HepG2 (cell line): ENCODE data around the gene GLRA1. TPM values are rescaled to one million over a fixed set of nuclear protein-coding genes. Genes with fewer than 3 reads are reported as not detected.

Experiments
- ATAC-seq: fragments of 200-7000 bp; cut with Tn5 transposase; 3 replicates; pipeline ENCODE4 v1.9.1; 2020; ENCODE audit warnings: mild to moderate bottlenecking, moderate library complexity
- BruUV-seq: library from RNA; stranded (reverse); fragments of 400-500 nt; replicated peaks from 2 replicates; lab custom pipeline; 2021; lab: Mats Ljungman, UMichigan
- CTCF ChIA-PET: fragments of 300-600 bp; formaldehyde crosslinking; extraction: SDS; loops from one replicate; lab custom pipeline; 2021; ENCODE audit warnings: low total read pairs, inconsistent platforms, low intra/inter-chr PET ratio; lab: Yijun Ruan, JAX
- POLR2A ChIA-PET: fragments of 350-600 bp; sonication (Branson Sonifier 250); formaldehyde crosslinking; loops from one replicate; lab custom pipeline; 2020; ENCODE audit warnings: antibody characterized with exemption, inconsistent platforms; lab: Yijun Ruan, JAX
- DNase-seq: peaks from one replicate; pipeline ENCODE4 v3.0.0-alpha.2; 2015; ENCODE audit warnings: low spot score
- FAIRE-seq: peaks from 3 replicates; lab custom pipeline; 2011; peaks lifted over from hg19 to GRCh38; lab: Jason Lieb, UNC
- H2AFZ ChIP-seq: one replicate; pipeline ENCODE4 v1.6.1; 2011; ENCODE audit warnings: low read length, inconsistent platforms
- H3K27ac ChIP-seq: fragments of 300-600 bp; 3 replicates; pipeline ENCODE4 v1.8.0; 2011; ENCODE audit warnings: mixed run types, mild to moderate bottlenecking, mixed read lengths, low read length, inconsistent platforms; ENCODE audit not compliant: insufficient read depth; ENCODE audit errors: extremely low read length
- H3K27me3 ChIP-seq, 2 experiments: fragments of 200-600 bp in 1 of 2; 2 replicates in 1 of 2; 3 replicates in 1 of 2; pipeline versions ENCODE4 v1.6.0 to v1.8.0; 2011; ENCODE audit warnings: low read length in 2 of 2, mild to moderate bottlenecking in 2 of 2, moderate library complexity in 2 of 2, inconsistent platforms in 1 of 2; ENCODE audit not compliant: insufficient read depth in 2 of 2, control insufficient read depth in 1 of 2
- H3K36me3 ChIP-seq, 2 experiments: fragments of 200-600 bp in 1 of 2; replicated peaks in 1 of 2; 2 replicates in 1 of 2; 3 replicates in 1 of 2; pipeline versions ENCODE4 v1.5.1 to v1.8.0; 2011; ENCODE audit warnings: low read length in 2 of 2, inconsistent platforms in 1 of 2; ENCODE audit not compliant: insufficient read depth in 2 of 2, control insufficient read depth in 1 of 2
- H3K4me1 ChIP-seq: 2 replicates; pipeline ENCODE4 v1.5.1; 2012; ENCODE audit warnings: low read length, inconsistent platforms; ENCODE audit not compliant: insufficient read depth
- H3K4me2 ChIP-seq: 2 replicates; pipeline ENCODE4 v1.6.0; 2011; ENCODE audit warnings: low read depth, low read length, inconsistent platforms
- H3K4me3 ChIP-seq, 3 experiments: fragments of 200-600 bp in 1 of 3; sonication (generic), shearing (Covaris generic) in 1 of 3; replicated peaks in 1 of 3; 2 replicates each; pipeline ENCODE4 v1.5.1; 2011 to 2016; ENCODE audit warnings: low read length in 3 of 3, inconsistent platforms in 2 of 3, low read depth in 2 of 3, mild to moderate bottlenecking in 2 of 3, control low read depth in 1 of 3, mixed read lengths in 1 of 3; ENCODE audit not compliant: insufficient read depth in 1 of 3
- H3K79me2 ChIP-seq: one replicate; pipeline ENCODE4 v1.6.1; 2011; ENCODE audit warnings: low read length, inconsistent platforms; ENCODE audit not compliant: insufficient read depth
- H3K9ac ChIP-seq: 2 replicates; pipeline ENCODE4 v1.6.0; 2011; ENCODE audit warnings: mild to moderate bottlenecking, low read depth, low read length, inconsistent platforms; ENCODE audit not compliant: insufficient read depth
- H3K9me3 ChIP-seq: 2 replicates; pipeline ENCODE4 v1.5.1; 2012; ENCODE audit warnings: mild to moderate bottlenecking, low read length
- H4K20me1 ChIP-seq: 2 replicates; pipeline ENCODE4 v1.6.0; 2011; ENCODE audit warnings: inconsistent platforms, mild to moderate bottlenecking, low read length, moderate library complexity; ENCODE audit not compliant: insufficient read depth
- DNMT1 ChIP-seq: sonication (generic); formaldehyde crosslinking; IDR thresholded peaks from 2 replicates; pipeline ENCODE4 v1.5.1; 2020; ENCODE audit warnings: mild to moderate bottlenecking, missing genetic modification reagents
- NAIF1 ChIP-seq: sonication (generic); formaldehyde crosslinking; IDR thresholded peaks from 2 replicates; pipeline ENCODE4 v1.5.0; 2020; ENCODE audit warnings: mild to moderate bottlenecking, missing genetic modification reagents, borderline replicate concordance
- SRSF9 ChIP-seq: fragments of 200-400 bp; formaldehyde crosslinking; IDR thresholded peaks from 2 replicates; pipeline ENCODE4 v1.6.1; 2018; ENCODE audit warnings: borderline replicate concordance, mild to moderate bottlenecking, low read depth, low read length; ENCODE audit not compliant: insufficient read depth, poor library complexity, severe bottlenecking
- ZFP90 ChIP-seq: sonication (generic); formaldehyde crosslinking; IDR thresholded peaks from 2 replicates; pipeline ENCODE4 v1.8.0; 2022; ENCODE audit warnings: missing genetic modification reagents, mild to moderate bottlenecking, inconsistent platforms, borderline replicate concordance
- ZNF333 ChIP-seq: sonication (generic); formaldehyde crosslinking; IDR thresholded peaks from 2 replicates; pipeline ENCODE4 v1.4.0; 2020; ENCODE audit warnings: mild to moderate bottlenecking, missing genetic modification reagents, borderline replicate concordance
- ZNF33A ChIP-seq: sonication (generic); formaldehyde crosslinking; IDR thresholded peaks from 2 replicates; pipeline ENCODE4 v1.5.1; 2020; ENCODE audit warnings: missing genetic modification reagents, mild to moderate bottlenecking, moderate library complexity, borderline replicate concordance
- ZNF720 ChIP-seq: sonication (generic); formaldehyde crosslinking; IDR thresholded peaks from 2 replicates; pipeline ENCODE4 v1.4.0; 2020; ENCODE audit warnings: missing genetic modification reagents
- WGBS: methylation state at CpG from one replicate; pipeline ENCODE4 v1.1.6; 2017; ENCODE audit warnings: low lambda C conversion rate; 5-methylcytosine and 5-hydroxymethylcytosine counted together
- in situ Hi-C: cut with HindIII; loops from 2 replicates; pipeline ENCODE4 v1.10.0; 2017; ENCODE audit warnings: low pct_unique_long_range_greater_than_20kb; ENCODE audit not compliant: extremely low pct_ligation_motif_present
- intact Hi-C: fragments of 100-400 bp; cut with micrococcal nuclease; formaldehyde crosslinking; loops from one replicate; pipeline ENCODE4 v1.10.0; 2022; ENCODE audit not compliant: unreplicated experiment
- polyA plus RNA-seq, 8 experiments: library from polyadenylated mRNA; depleted of rRNA in 3 of 8; stranded (reverse) in 7 of 8; unstranded in 1 of 8; fragments of >200 nt; fragmentation: Illumina TruSeq in 4 of 8; extraction: Trizol in 4 of 8; gene quantifications; 2 replicates each; pipeline versions ENCODE4 v1.2.1 to v1.2.3, GENCODE V29; 2011 to 2016; ENCODE audit warnings: low read depth in 4 of 8, missing spikeins in 1 of 8, mixed read lengths in 1 of 8; ENCODE audit not compliant: insufficient read depth in 1 of 8
- total RNA-seq, 5 experiments: library from RNA; depleted of rRNA; stranded (reverse); fragments of >200 nt; fragmentation: Illumina TruSeq; extraction: Trizol; gene quantifications; 2 replicates each; pipeline ENCODE4 v1.2.3, GENCODE V29; 2016; ENCODE audit warnings: low read depth in 1 of 5
- TF ChIP-seq, protein P1 (sequence below): IDR thresholded peaks from 2 replicates; pipeline ENCODE4 v1.6.1; 2016; ENCODE audit warnings: low read depth, missing genetic modification reagents, missing compliant biosample characterization
- TF ChIP-seq, protein P2 (sequence below): sonication (generic); formaldehyde crosslinking; IDR thresholded peaks from 2 replicates; pipeline ENCODE4 v1.5.1; 2020; ENCODE audit warnings: missing genetic modification reagents, mild to moderate bottlenecking, borderline replicate concordance
- TF ChIP-seq, protein P3 (sequence below): sonication (generic); formaldehyde crosslinking; IDR thresholded peaks from 2 replicates; pipeline ENCODE4 v1.4.0; 2020; ENCODE audit warnings: missing genetic modification reagents, borderline replicate concordance

GLRA1 gene
- total and polyA plus RNA-seq, 2 of the 13 experiments (the other 11 are each of a cell fraction or from before 2014, with no cell fraction given) = not detected

DNA sequence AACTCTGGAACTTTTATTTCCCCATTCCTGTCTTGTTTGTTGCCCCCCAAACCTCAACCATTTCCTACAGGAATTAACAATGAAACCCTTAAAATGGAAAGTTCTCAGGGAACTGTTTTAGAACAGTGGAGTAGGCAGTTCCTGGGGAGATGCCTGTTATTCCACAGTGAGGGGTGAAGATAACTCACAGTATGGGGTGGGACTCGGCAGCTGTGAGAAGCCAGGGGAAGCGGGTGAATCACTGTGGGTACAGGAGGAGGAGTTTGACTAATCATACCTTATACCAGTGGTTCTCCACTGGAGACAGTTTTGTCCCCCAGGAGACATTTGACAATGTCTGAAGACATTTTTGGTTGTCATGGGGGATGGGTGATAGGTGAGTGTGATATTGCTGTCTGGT lies 36.9 kb upstream of the GLRA1 start (continued):
- TF ChIP-seq, protein P1, sequence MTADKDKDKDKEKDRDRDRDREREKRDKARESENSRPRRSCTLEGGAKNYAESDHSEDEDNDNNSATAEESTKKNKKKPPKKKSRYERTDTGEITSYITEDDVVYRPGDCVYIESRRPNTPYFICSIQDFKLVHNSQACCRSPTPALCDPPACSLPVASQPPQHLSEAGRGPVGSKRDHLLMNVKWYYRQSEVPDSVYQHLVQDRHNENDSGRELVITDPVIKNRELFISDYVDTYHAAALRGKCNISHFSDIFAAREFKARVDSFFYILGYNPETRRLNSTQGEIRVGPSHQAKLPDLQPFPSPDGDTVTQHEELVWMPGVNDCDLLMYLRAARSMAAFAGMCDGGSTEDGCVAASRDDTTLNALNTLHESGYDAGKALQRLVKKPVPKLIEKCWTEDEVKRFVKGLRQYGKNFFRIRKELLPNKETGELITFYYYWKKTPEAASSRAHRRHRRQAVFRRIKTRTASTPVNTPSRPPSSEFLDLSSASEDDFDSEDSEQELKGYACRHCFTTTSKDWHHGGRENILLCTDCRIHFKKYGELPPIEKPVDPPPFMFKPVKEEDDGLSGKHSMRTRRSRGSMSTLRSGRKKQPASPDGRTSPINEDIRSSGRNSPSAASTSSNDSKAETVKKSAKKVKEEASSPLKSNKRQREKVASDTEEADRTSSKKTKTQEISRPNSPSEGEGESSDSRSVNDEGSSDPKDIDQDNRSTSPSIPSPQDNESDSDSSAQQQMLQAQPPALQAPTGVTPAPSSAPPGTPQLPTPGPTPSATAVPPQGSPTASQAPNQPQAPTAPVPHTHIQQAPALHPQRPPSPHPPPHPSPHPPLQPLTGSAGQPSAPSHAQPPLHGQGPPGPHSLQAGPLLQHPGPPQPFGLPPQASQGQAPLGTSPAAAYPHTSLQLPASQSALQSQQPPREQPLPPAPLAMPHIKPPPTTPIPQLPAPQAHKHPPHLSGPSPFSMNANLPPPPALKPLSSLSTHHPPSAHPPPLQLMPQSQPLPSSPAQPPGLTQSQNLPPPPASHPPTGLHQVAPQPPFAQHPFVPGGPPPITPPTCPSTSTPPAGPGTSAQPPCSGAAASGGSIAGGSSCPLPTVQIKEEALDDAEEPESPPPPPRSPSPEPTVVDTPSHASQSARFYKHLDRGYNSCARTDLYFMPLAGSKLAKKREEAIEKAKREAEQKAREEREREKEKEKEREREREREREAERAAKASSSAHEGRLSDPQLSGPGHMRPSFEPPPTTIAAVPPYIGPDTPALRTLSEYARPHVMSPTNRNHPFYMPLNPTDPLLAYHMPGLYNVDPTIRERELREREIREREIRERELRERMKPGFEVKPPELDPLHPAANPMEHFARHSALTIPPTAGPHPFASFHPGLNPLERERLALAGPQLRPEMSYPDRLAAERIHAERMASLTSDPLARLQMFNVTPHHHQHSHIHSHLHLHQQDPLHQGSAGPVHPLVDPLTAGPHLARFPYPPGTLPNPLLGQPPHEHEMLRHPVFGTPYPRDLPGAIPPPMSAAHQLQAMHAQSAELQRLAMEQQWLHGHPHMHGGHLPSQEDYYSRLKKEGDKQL = no peak
- TF ChIP-seq ZNF33A (no peak), SRSF9 (no peak)

DNA sequence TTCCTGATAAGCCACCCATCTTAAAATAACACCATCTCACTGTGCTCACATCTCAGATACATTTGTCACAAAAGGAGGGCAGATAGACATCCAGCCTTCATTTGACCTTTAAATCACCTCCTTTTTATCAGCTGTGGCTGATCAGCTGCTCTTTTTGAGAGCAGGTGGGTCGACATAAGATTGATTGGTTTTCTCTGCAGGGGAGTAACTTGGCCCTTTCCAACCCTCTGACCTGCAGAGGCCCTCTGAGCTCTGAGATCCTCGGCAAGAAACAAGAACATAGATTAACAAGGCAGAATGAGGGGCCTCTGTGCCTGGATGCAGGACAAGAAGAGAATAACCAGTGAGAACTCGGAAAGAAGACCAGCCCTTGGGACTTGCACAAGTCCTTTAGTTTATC lies 33.5 kb upstream of the GLRA1 start:
- Histone ChIP-seq H3K4me1 (no peaks in the 10 kb centered on the region), H3K4me2 (no peak overlapping the region), H3K9me3 (no peaks in the 10 kb centered on the region), H3K36me3 (no peaks in the 10 kb centered on the region), H4K20me1 (no peaks in the 10 kb centered on the region), H3K4me3 (no peak overlapping the region), H3K27ac (no peak overlapping the region), H3K27me3 (0 out of 5 replicates have a peak, but pooled peaks cover 0 to 9% of the 10 kb centered on the region in 2 experiments), H3K79me2 (no peaks in the 10 kb centered on the region), H3K9ac (no peak overlapping the region), H2AFZ (no peak overlapping the region)
- DNase-seq (no peak), FAIRE-seq (no peak), ATAC-seq (no peak)
- intact Hi-C loops (no loop called here), in situ Hi-C loops (no loop called here)
- BruUV-seq = no TSS peak
- TF ChIP-seq, protein P2, sequence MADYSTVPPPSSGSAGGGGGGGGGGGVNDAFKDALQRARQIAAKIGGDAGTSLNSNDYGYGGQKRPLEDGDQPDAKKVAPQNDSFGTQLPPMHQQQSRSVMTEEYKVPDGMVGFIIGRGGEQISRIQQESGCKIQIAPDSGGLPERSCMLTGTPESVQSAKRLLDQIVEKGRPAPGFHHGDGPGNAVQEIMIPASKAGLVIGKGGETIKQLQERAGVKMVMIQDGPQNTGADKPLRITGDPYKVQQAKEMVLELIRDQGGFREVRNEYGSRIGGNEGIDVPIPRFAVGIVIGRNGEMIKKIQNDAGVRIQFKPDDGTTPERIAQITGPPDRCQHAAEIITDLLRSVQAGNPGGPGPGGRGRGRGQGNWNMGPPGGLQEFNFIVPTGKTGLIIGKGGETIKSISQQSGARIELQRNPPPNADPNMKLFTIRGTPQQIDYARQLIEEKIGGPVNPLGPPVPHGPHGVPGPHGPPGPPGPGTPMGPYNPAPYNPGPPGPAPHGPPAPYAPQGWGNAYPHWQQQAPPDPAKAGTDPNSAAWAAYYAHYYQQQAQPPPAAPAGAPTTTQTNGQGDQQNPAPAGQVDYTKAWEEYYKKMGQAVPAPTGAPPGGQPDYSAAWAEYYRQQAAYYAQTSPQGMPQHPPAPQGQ (CRISPR knock-in tag) = no peak
- TF ChIP-seq ZFP90 (CRISPR knock-in tag) (no peak), DNMT1 (CRISPR knock-in tag) (no peak), NAIF1 (no peak), ZNF333 (CRISPR knock-in tag) (no peak), ZNF720 (CRISPR knock-in tag) (no peak)
- TF ChIP-seq, protein P3, sequence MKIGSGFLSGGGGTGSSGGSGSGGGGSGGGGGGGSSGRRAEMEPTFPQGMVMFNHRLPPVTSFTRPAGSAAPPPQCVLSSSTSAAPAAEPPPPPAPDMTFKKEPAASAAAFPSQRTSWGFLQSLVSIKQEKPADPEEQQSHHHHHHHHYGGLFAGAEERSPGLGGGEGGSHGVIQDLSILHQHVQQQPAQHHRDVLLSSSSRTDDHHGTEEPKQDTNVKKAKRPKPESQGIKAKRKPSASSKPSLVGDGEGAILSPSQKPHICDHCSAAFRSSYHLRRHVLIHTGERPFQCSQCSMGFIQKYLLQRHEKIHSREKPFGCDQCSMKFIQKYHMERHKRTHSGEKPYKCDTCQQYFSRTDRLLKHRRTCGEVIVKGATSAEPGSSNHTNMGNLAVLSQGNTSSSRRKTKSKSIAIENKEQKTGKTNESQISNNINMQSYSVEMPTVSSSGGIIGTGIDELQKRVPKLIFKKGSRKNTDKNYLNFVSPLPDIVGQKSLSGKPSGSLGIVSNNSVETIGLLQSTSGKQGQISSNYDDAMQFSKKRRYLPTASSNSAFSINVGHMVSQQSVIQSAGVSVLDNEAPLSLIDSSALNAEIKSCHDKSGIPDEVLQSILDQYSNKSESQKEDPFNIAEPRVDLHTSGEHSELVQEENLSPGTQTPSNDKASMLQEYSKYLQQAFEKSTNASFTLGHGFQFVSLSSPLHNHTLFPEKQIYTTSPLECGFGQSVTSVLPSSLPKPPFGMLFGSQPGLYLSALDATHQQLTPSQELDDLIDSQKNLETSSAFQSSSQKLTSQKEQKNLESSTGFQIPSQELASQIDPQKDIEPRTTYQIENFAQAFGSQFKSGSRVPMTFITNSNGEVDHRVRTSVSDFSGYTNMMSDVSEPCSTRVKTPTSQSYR (CRISPR knock-in tag) = no peak
- CTCF ChIA-PET = no interaction called here
- 0% methylated on average over 3 of the region's 3 CpGs for WGBS
- POLR2A ChIA-PET = no interaction called here
